Endothelial cell (in vitro differentiated cells): ENCODE data around the gene MRPL4. TPM values are rescaled to one million over a fixed set of nuclear protein-coding genes. Genes with fewer than 3 reads are reported as not detected.

Experiments used
- DNase-seq: peaks from one replicate; pipeline ENCODE4 v3.0.0; 2021; ENCODE audit warnings: low spot score
- H3K27ac Mint-ChIP-seq: one replicate; pipeline ENCODE4 v1.8.0; 2021; ENCODE audit warnings: mixed read lengths, inconsistent platforms; ENCODE audit not compliant: unreplicated experiment
- H3K27me3 Mint-ChIP-seq: one replicate; pipeline ENCODE4 v1.8.0; 2021; ENCODE audit warnings: mild to moderate bottlenecking, moderate library complexity, mixed read lengths, inconsistent platforms; ENCODE audit not compliant: unreplicated experiment
- H3K36me3 Mint-ChIP-seq: one replicate; pipeline ENCODE4 v1.8.0; 2021; ENCODE audit warnings: mild to moderate bottlenecking, low read depth, mixed read lengths, inconsistent platforms; ENCODE audit not compliant: unreplicated experiment
- H3K4me1 Mint-ChIP-seq: one replicate; pipeline ENCODE4 v1.8.0; 2021; ENCODE audit warnings: mild to moderate bottlenecking, mixed read lengths, inconsistent platforms; ENCODE audit not compliant: unreplicated experiment
- H3K4me3 Mint-ChIP-seq: one replicate; pipeline ENCODE4 v1.8.0; 2021; ENCODE audit warnings: mild to moderate bottlenecking, mixed read lengths, inconsistent platforms; ENCODE audit not compliant: unreplicated experiment
- H3K9me3 Mint-ChIP-seq: one replicate; pipeline ENCODE4 v1.8.0; 2021; ENCODE audit warnings: mixed read lengths, inconsistent platforms; ENCODE audit not compliant: unreplicated experiment
- total RNA-seq: library from RNA; stranded (reverse); fragmentation: NEBNext Ultra II Directional; extraction: Animal tissue kit (Norgen Biotek cat#: 25700); gene quantifications from one replicate; pipeline ENCODE4 v1.2.1, GENCODE V29; 2021; ENCODE audit not compliant: unreplicated experiment
- TF ChIP-seq, protein P1 (sequence below): fragments of 200-600 bp; sonication (generic); IDR thresholded peaks from one replicate; pipeline ENCODE4 v1.5.0; 2021; ENCODE audit warnings: antibody characterized with exemption; ENCODE audit not compliant: unreplicated experiment

Gene MRPL4
- total RNA-seq, 1 donor from 2014 or later = 51.3 TPM

DNA sequence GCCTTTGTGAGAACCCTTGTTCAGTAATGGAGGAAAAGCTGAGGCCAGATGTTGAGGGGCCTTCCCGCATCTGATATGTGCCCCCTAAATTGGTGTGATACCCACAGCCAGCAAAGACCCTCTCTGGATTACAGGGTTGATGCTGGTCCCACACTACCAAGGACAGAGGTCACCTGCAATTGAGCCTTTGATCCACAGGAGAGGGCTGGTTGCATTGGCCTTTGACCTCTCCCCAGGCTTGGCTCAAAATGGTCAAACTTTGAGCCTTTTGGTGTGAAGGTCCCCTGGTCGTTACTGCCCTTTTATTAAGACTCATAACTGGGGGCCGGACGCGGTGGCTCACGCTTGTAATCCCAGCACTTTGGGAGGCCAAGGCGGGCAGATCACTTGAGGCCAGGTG, 8.4 kb upstream of the MRPL4 start:
- Mint-ChIP-seq H3K36me3 (no peaks in the 10 kb centered on the region), H3K27ac (no peak overlapping the region), H3K4me3 (no peak overlapping the region), H3K9me3 (no peaks in the 10 kb centered on the region), H3K4me1 (no peaks in the 10 kb centered on the region), H3K27me3 (no peaks in the 10 kb centered on the region)
- TF ChIP-seq, protein P1, sequence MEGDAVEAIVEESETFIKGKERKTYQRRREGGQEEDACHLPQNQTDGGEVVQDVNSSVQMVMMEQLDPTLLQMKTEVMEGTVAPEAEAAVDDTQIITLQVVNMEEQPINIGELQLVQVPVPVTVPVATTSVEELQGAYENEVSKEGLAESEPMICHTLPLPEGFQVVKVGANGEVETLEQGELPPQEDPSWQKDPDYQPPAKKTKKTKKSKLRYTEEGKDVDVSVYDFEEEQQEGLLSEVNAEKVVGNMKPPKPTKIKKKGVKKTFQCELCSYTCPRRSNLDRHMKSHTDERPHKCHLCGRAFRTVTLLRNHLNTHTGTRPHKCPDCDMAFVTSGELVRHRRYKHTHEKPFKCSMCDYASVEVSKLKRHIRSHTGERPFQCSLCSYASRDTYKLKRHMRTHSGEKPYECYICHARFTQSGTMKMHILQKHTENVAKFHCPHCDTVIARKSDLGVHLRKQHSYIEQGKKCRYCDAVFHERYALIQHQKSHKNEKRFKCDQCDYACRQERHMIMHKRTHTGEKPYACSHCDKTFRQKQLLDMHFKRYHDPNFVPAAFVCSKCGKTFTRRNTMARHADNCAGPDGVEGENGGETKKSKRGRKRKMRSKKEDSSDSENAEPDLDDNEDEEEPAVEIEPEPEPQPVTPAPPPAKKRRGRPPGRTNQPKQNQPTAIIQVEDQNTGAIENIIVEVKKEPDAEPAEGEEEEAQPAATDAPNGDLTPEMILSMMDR = no peak
- no peak for DNase-seq

DNA sequence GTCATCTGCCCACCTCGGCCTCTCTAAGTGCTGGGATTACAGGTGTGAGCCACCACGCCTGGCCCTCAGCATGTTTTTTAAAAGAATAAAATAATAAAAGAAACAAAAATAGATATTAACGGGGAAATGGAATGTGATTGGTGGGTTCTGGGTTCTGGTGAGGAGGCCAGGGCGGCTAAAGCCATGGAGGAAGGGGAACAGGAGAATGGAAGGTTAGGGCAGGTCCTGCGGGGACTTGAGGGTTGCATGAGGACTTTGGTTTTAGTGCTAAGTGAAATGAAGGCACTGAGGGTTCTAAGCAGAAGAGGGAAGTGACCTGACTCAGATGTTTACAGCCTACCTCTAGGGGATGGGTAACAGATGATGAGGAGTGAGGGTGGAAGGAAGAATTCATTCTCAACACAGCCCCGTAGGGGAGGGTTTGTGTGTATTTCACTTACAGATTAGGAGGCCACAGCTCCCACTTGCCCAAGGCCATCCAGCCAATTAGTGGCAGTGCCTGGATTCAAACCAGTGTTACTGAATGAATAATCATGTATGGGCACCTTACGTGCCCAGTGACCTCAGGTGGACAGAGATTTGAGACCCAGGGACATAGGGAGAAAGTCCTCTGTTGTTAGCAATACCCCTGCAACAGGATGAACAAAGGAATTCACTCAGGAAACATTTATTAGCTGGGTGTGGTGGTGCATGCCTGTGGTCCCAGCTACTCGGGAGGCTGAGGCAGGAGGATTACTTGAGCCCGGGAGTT, 6.7 kb upstream of the MRPL4 start:
- no peaks in the 10 kb centered on the region for H3K9me3 Mint-ChIP-seq
- no peaks in the 10 kb centered on the region for H3K36me3 Mint-ChIP-seq
- DNase-seq = no peak
- no peak overlapping the region for H3K4me3 Mint-ChIP-seq
- no peaks in the 10 kb centered on the region for H3K27me3 Mint-ChIP-seq
- H3K4me1 Mint-ChIP-seq = no peaks in the 10 kb centered on the region
- TF ChIP-seq, protein P1 = no peak
- H3K27ac Mint-ChIP-seq = peak overlapping the region; percentile 13

DNA sequence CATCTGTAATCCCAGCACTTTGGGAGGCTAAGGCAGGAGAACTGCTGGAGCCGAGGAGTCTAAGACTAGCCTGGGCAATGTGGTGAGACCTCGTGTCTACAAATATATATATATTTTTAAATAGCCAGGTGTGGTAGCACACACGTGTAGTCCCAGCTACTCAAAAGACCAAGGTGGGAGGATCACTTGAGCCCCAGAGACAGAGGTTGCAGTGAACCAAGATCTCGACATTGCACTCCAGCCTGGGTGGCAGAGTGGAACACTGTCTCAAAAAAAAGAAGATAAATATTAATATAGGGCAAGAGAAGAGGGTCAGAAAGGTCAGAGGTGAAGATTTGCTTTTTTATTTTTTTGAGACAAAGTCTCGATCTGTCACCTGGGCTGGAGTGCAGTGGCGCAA, 5.5 kb upstream of the MRPL4 start:
- TF ChIP-seq, protein P1 = no peak
- DNase-seq = no peak
- Mint-ChIP-seq H3K4me3 (no peak overlapping the region), H3K27ac (no peak overlapping the region), H3K27me3 (no peaks in the 10 kb centered on the region), H3K4me1 (peaks cover 4% of the 10 kb centered on the region), H3K36me3 (no peaks in the 10 kb centered on the region), H3K9me3 (no peaks in the 10 kb centered on the region)

DNA sequence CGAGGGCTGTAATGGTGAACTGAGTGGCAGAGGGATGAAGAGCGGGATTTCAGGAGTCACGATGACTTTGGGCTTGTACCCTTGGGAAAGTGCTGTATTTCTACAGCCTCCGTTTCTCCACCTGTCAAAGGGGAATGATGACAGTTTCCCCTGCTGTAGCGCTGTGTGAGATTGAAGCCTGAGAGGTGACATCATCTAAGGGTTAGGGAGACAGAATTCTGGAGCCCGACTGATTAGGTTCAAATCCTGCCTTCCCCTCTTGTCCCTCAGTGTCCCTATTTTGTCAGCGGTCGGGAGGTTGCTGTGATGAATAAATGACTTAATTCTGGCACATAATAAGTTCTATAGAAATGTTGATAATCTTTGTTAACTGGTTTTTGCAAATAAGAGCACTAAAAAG, 693 bp downstream of the MRPL4 start:
- Mint-ChIP-seq H3K4me3 (peak overlapping the region; percentile 98), H3K36me3 (peaks cover 28% of the 10 kb centered on the region), H3K27me3 (peaks cover 10% of the 10 kb centered on the region), H3K27ac (no peak overlapping the region), H3K4me1 (peaks cover 10% of the 10 kb centered on the region), H3K9me3 (no peaks in the 10 kb centered on the region)
- TF ChIP-seq, protein P1 = no peak
- no peak for DNase-seq

DNA sequence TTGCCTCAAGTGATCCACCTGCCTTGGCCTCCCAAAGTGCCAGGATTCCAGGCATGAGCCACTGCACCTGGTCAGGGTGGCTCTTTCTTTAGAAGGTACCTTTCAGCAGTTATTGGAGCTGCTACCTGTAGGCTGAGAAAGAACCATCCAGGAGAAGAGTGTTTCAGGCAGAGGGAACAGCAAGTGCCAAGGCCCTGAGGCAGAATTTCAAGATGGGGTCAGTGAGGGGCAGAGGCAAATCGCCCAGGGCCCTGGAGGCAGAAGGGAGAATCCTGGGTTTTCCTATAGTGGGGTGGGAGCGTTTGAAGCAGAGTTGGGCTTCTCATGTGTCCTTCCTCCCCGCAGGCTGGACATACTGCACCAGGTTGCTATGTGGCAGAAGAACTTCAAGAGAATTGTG, 2.2 kb downstream of the MRPL4 start:
- peaks cover 10% of the 10 kb centered on the region for H3K4me1 Mint-ChIP-seq

More for the DNA sequence above, 2.2 kb downstream of the MRPL4 start:
- TF ChIP-seq, protein P1 = no peak
- Mint-ChIP-seq H3K27me3 (peaks cover 12% of the 10 kb centered on the region), H3K9me3 (no peaks in the 10 kb centered on the region), H3K27ac (no peak overlapping the region), H3K4me3 (peak overlapping the region; percentile 65), H3K36me3 (peaks cover 32% of the 10 kb centered on the region)
- no peak for DNase-seq
